Mesothelial cell of epicardium (in vitro differentiated cells): Measurements from ENCODE around the gene IL10. TPM values are rescaled to one million over a fixed set of nuclear protein-coding genes. Genes with fewer than 3 reads are reported as not detected.

Experiments used
- DNase-seq, 2 experiments: peaks; one replicate each; pipeline ENCODE4 v3.0.0; 2021; ENCODE audit warnings: low spot score in 2 of 2; ENCODE audit not compliant: unreplicated experiment in 2 of 2
- H3K27ac Mint-ChIP-seq: 2 replicates; pipeline ENCODE4 v1.8.0; 2021; ENCODE audit warnings: mixed read lengths
- H3K27me3 Mint-ChIP-seq: 2 replicates; pipeline ENCODE4 v1.8.0; 2021; ENCODE audit warnings: low read depth, mixed read lengths
- H3K36me3 Mint-ChIP-seq: 2 replicates; pipeline ENCODE4 v1.8.0; 2021; ENCODE audit warnings: mixed read lengths
- H3K4me1 Mint-ChIP-seq: 2 replicates; pipeline ENCODE4 v1.8.0; 2021; ENCODE audit warnings: mixed read lengths
- H3K4me3 Mint-ChIP-seq: 2 replicates; pipeline ENCODE4 v1.8.0; 2021; ENCODE audit warnings: mild to moderate bottlenecking, moderate library complexity, mixed read lengths
- H3K9me3 Mint-ChIP-seq: 2 replicates; pipeline ENCODE4 v1.8.0; 2021; ENCODE audit warnings: mixed read lengths
- total RNA-seq: library from RNA; stranded (reverse); gene quantifications from 3 replicates; pipeline ENCODE4 v1.2.1, GENCODE V29; 2021
- TF ChIP-seq, protein P1 (sequence below): fragments of 200-600 bp; sonication (generic); IDR thresholded peaks from one replicate; pipeline ENCODE4 v1.5.0; 2021; ENCODE audit warnings: antibody characterized with exemption; ENCODE audit not compliant: unreplicated experiment

The IL10 gene
- total RNA-seq, 1 donor from 2014 or later: not detected

DNA sequence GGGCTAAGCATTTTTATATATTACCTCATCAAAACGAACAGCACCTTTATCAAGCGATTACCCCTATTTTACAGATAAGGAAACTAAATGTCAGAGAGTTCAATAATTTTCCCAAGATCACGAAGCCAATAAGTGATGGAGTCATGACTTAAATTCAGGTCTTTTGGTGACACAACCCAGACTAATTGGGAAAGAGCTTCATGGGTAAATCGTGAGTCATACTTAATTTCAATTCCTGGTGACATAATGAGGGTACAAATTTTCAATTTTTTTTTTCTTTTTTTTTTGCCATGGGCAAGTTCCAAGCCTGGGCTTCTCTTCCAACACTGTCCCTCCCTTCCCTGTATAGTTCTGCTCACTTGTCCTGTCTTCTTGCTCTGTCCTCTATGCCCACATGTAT, 30.1 kb upstream of the IL10 start:
- TF ChIP-seq, protein P1, sequence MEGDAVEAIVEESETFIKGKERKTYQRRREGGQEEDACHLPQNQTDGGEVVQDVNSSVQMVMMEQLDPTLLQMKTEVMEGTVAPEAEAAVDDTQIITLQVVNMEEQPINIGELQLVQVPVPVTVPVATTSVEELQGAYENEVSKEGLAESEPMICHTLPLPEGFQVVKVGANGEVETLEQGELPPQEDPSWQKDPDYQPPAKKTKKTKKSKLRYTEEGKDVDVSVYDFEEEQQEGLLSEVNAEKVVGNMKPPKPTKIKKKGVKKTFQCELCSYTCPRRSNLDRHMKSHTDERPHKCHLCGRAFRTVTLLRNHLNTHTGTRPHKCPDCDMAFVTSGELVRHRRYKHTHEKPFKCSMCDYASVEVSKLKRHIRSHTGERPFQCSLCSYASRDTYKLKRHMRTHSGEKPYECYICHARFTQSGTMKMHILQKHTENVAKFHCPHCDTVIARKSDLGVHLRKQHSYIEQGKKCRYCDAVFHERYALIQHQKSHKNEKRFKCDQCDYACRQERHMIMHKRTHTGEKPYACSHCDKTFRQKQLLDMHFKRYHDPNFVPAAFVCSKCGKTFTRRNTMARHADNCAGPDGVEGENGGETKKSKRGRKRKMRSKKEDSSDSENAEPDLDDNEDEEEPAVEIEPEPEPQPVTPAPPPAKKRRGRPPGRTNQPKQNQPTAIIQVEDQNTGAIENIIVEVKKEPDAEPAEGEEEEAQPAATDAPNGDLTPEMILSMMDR: no peak
- Mint-ChIP-seq H3K9me3 (no peaks in the 10 kb centered on the region), H3K4me1 (peaks cover 2% of the 10 kb centered on the region), H3K36me3 (no peaks in the 10 kb centered on the region), H3K27me3 (peaks cover 43% of the 10 kb centered on the region), H3K27ac (no peak overlapping the region), H3K4me3 (no peak overlapping the region)
- DNase-seq: no peak

DNA sequence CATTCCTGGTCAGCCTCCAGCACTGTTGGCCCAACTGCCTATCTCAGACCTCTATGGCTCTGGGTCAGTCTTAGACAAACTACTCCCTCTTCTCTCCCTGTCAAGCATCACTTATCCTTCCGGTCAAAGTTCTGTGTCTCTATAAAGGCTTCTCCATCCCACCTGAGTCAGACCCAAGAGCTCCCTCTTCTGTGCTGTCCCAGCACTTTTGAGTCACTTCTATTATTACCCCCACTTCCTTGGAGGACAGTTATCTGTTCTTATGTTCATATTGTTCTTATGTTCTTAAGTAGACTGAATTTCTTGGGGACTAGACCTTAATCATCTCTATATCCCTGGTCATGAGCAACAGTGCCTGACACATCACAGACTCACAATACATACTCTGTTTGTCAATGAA, 29.2 kb upstream of the IL10 start:
- Mint-ChIP-seq H3K27ac (no peak overlapping the region), H3K4me1 (peaks cover 2% of the 10 kb centered on the region), H3K36me3 (no peaks in the 10 kb centered on the region), H3K9me3 (no peaks in the 10 kb centered on the region), H3K27me3 (peaks cover 37% of the 10 kb centered on the region), H3K4me3 (no peak overlapping the region)
- TF ChIP-seq, protein P1: no peak
- DNase-seq: no peak

DNA sequence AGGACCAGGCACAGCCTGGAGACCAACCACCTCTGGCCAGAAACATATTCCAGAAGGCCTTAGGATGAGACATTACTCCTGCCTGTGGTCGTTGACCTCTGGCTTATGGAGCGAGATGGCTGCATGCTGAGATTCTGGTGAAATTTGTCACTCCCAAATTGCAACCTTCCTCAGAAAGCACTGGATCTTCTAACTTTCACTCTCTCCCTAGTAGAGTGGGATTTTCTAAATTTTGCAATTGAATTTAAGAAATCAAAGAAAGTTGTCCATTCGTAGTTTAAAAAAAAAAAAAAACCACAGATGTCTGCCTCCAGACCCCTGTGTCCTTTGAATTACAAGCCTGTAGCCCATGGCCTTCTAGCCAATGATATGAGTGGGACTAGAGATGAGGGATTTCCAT, 28.6 kb upstream of the IL10 start:
- no peak overlapping the region for H3K27ac Mint-ChIP-seq
- TF ChIP-seq, protein P1: no peak
- peaks cover 34% of the 10 kb centered on the region for H3K27me3 Mint-ChIP-seq
- H3K4me1 Mint-ChIP-seq: peaks cover 2% of the 10 kb centered on the region
- no peak overlapping the region for H3K4me3 Mint-ChIP-seq
- no peak for DNase-seq
- H3K36me3 Mint-ChIP-seq: no peaks in the 10 kb centered on the region
- H3K9me3 Mint-ChIP-seq: no peaks in the 10 kb centered on the region

DNA sequence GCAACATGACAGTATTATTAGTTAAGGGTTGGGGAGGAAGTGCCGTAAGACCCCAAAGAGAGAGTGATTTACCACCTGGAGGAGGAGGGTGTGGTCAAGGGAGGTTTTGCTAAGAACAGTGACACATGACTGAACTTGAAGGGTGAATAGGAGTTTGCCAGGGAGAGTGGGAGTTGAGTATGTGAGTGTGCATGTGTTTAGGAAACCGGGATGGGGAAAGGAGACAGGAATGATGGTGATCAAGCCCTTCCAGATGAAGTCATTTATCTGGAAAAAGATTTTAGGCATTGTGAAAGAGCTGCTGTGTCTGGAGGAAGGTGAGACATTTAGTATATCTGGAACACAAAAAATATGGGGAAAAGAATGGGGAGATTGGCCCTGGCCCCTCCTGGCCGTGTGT, 28.1 kb upstream of the IL10 start:
- no peaks in the 10 kb centered on the region for H3K9me3 Mint-ChIP-seq
- TF ChIP-seq, protein P1: no peak
- peaks cover 2% of the 10 kb centered on the region for H3K4me1 Mint-ChIP-seq
- no peak overlapping the region for H3K4me3 Mint-ChIP-seq
- no peak overlapping the region for H3K27ac Mint-ChIP-seq
- no peaks in the 10 kb centered on the region for H3K36me3 Mint-ChIP-seq
- no peak for DNase-seq
- H3K27me3 Mint-ChIP-seq: peaks cover 32% of the 10 kb centered on the region

DNA sequence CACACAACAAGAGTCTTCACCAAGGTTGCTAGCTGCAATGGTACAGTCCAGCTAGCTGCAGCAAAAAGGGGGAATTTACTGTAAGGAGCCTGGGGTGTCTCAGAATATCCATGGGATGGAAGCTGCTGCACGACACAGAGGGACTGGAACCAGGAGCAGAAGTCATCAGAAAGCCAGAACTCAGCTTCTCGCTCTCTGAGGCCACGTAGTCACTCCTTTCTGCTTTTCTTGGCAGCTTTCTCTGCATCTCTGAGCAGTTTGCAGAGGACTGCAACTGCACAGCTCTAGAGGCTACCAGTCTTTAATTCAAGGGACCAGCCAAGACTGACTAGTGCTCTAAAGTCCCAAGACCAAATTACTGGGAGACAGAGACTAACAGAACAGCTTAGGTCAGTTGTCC, 27.0 kb upstream of the IL10 start:
- Mint-ChIP-seq H3K36me3 (no peaks in the 10 kb centered on the region), H3K4me1 (peaks cover 2% of the 10 kb centered on the region), H3K9me3 (no peaks in the 10 kb centered on the region), H3K27me3 (peaks cover 24% of the 10 kb centered on the region), H3K27ac (no peak overlapping the region), H3K4me3 (no peak overlapping the region)
- TF ChIP-seq, protein P1: no peak
- no peak for DNase-seq

DNA sequence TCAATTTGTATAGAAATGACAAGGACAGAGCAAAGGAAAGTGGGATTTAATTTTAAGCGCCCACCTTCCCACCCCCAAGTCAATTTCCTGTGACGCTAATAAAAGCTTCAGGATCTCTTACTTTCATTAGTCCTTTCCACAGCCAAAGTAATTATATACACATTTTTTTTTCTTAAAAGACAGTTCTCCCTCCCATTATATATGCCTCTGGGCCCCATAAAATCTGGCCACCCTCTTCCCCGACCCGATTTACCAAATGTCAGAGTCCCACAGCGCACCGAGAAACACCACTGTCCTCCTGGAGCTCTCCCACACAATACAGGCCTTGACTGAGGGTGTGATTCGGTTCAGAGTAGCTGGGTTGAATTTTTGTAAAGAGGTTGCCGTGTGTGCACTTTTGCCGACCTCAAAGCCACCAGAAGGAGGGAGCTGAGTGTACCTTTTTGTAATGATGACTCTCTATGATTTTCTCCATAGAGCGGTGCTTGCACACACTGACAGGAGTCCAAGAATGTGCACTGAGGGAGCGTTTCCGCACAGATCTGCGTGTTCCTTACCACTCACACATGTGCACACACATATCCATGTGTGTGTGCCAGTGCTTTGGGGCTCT, 26.2 kb upstream of the IL10 start:
- TF ChIP-seq, protein P1: no peak
- no peak overlapping the region for H3K27ac Mint-ChIP-seq
- DNase-seq: no peak

More for the DNA sequence above, 26.2 kb upstream of the IL10 start:
- Mint-ChIP-seq H3K27me3 (peaks cover 21% of the 10 kb centered on the region), H3K36me3 (no peaks in the 10 kb centered on the region), H3K4me1 (peaks cover 2% of the 10 kb centered on the region), H3K9me3 (no peaks in the 10 kb centered on the region), H3K4me3 (no peak overlapping the region)
